Thyroid gland (tissue), 4 donors: ENCODE data around the gene ZBTB7C.

Source experiments
- CTCF ChIP-seq, 6 experiments: fragments of 200-600 bp in 3 of 6; fragments of 450-650 bp in 3 of 6; sonication (generic) in 3 of 6; IDR thresholded peaks; one replicate each; pipeline ENCODE4 v1.5.1; 2016 to 2019; ENCODE audit warnings: antibody characterized with exemption in 6 of 6, mild to moderate bottlenecking in 2 of 6, inconsistent platforms in 1 of 6, moderate library complexity in 1 of 6
- POLR2A ChIP-seq, 2 donors: fragments of 450-650 bp; IDR thresholded peaks; one replicate each; pipeline ENCODE4 v1.6.1; 2017; ENCODE audit warnings: antibody characterized with exemption in 2 of 2, mild to moderate bottlenecking in 2 of 2, moderate library complexity in 1 of 2

- TF ChIP-seq CTCF (IDR thresholded peaks at IDR 0.05) (no peak), POLR2A (IDR thresholded peaks at IDR 0.05) (no peak)
Observed at GRCh38 chr18:48236822-48237221, 172.4 kb downstream of the ZBTB7C start.
